Measurements from ENCODE around the gene SBSN. TPM values are rescaled to one million over a fixed set of nuclear protein-coding genes. Genes with fewer than 3 reads are reported as not detected.

The SBSN gene
- total RNA-seq, 1 donor from 2014 or later: not detected

GRCh38 chr19:35525873-35526272, 2.2 kb downstream of the SBSN start:
- no peak for DNase-seq
- Histone ChIP-seq H3K27ac (replicated peaks) (no peak overlapping the region), H3K4me3 (no peak overlapping the region), H3K9me3 (replicated peaks) (no peaks in the 10 kb centered on the region), H3K4me1 (no peaks in the 10 kb centered on the region), H3K36me3 (no peaks in the 10 kb centered on the region), H3K27me3 (ENCODE audit: low read depth) (peaks cover 91% of the 10 kb centered on the region)
- no peak for TF ChIP-seq CTCF (IDR thresholded peaks at IDR 0.05; ENCODE audit: borderline replicate concordance)
- intact Hi-C loops (cut with micrococcal nuclease): no loop called here

GRCh38 chr19:35524181-35524837, 3.8 kb downstream of the SBSN start:
- Histone ChIP-seq H3K36me3 (no peaks in the 10 kb centered on the region), H3K27ac (replicated peaks) (no peak overlapping the region), H3K4me1 (no peaks in the 10 kb centered on the region), H3K4me3 (no peak overlapping the region), H3K27me3 (ENCODE audit: low read depth) (peaks cover 83% of the 10 kb centered on the region), H3K9me3 (replicated peaks) (no peaks in the 10 kb centered on the region)
- TF ChIP-seq CTCF (IDR thresholded peaks at IDR 0.05; ENCODE audit: borderline replicate concordance): no peak
- intact Hi-C loops (cut with micrococcal nuclease): no loop called here
- DNase-seq: no peak

- no peak for TF ChIP-seq CTCF (IDR thresholded peaks at IDR 0.05; ENCODE audit: borderline replicate concordance)
These were observed 5.3 kb downstream of the SBSN start for GRCh38 chr19:35522745-35523327.

GRCh38 chr19:35521124-35521743, 6.9 kb downstream of the SBSN start:
- H3K9me3 ChIP-seq (replicated peaks): no peaks in the 10 kb centered on the region
- no peak for TF ChIP-seq CTCF (IDR thresholded peaks at IDR 0.05; ENCODE audit: borderline replicate concordance)
- no peaks in the 10 kb centered on the region for H3K4me1 ChIP-seq
- no peak overlapping the region for H3K27ac ChIP-seq (replicated peaks)
- no peak overlapping the region for H3K4me3 ChIP-seq
- H3K27me3 ChIP-seq (ENCODE audit: low read depth): peaks cover 65% of the 10 kb centered on the region
- no peaks in the 10 kb centered on the region for H3K36me3 ChIP-seq
- no peak for DNase-seq
- intact Hi-C loops (cut with micrococcal nuclease): no loop called here

More at GRCh38 chr19:35522745-35523327, 5.3 kb downstream of the SBSN start:
- Histone ChIP-seq H3K36me3 (no peaks in the 10 kb centered on the region), H3K27me3 (ENCODE audit: low read depth) (peaks cover 78% of the 10 kb centered on the region), H3K4me3 (no peak overlapping the region), H3K4me1 (no peaks in the 10 kb centered on the region), H3K9me3 (replicated peaks) (no peaks in the 10 kb centered on the region), H3K27ac (replicated peaks) (no peak overlapping the region)
- DNase-seq: no peak
- intact Hi-C loops (cut with micrococcal nuclease): no loop called here

- H3K27me3 ChIP-seq (ENCODE audit: low read depth): peaks cover 65% of the 10 kb centered on the region
- intact Hi-C loops (cut with micrococcal nuclease): no loop called here
- peaks cover 1% of the 10 kb centered on the region for H3K4me1 ChIP-seq
- H3K9me3 ChIP-seq (replicated peaks): no peaks in the 10 kb centered on the region
- DNase-seq: no peak
- no peak for TF ChIP-seq CTCF (IDR thresholded peaks at IDR 0.05; ENCODE audit: borderline replicate concordance)
- H3K27ac ChIP-seq (replicated peaks): no peak overlapping the region
- H3K36me3 ChIP-seq: no peaks in the 10 kb centered on the region
- H3K4me3 ChIP-seq: no peak overlapping the region
These were observed 8.8 kb downstream of the SBSN start for GRCh38 chr19:35519291-35519690.
